Stimulated activated CD8-positive, alpha-beta memory T cell treated with anti-CD3 and anti-CD28 coated beads, Interleukin-15, amount 100 ng/mL, for 4 hours (primary cell): ENCODE results near the gene FBXO31.
"Not testable (repeated sequence)": the region's sequence is repeated elsewhere in the genome, so short reads cannot be mapped to it uniquely, and the experiment has no call there.

Experiments used
- DNase-seq, 2 donors: peaks; one replicate each; pipeline ENCODE4 v3.0.0-alpha.2; 2020; ENCODE audit warnings: low read depth in 2 of 2

FBXO31 gene

GRCh38 chr16:87387942-87388817 lies 4.6 kb upstream of the FBXO31 start:
- DNase-seq: peak; percentile 68 to 82

DNA sequence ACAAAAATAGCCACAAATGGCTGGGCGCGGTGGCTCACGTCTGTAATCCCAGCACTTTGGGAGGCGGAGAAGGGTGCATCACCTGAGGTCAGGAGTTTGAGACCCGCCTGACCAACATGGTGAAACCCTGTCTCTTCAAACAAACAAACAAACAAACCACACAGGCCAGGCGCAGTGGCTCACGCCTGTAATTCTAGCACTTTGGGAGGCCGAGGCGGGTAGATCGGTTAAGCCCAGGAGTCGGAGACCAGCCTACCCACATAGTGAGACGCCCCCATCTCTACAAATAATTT lies 1.2 kb upstream of the FBXO31 start:
- not testable (repeated sequence) for DNase-seq

GRCh38 chr16:87384162-87384874 lies 742 bp upstream of the FBXO31 start:
- DNase-seq: no peak

DNA sequence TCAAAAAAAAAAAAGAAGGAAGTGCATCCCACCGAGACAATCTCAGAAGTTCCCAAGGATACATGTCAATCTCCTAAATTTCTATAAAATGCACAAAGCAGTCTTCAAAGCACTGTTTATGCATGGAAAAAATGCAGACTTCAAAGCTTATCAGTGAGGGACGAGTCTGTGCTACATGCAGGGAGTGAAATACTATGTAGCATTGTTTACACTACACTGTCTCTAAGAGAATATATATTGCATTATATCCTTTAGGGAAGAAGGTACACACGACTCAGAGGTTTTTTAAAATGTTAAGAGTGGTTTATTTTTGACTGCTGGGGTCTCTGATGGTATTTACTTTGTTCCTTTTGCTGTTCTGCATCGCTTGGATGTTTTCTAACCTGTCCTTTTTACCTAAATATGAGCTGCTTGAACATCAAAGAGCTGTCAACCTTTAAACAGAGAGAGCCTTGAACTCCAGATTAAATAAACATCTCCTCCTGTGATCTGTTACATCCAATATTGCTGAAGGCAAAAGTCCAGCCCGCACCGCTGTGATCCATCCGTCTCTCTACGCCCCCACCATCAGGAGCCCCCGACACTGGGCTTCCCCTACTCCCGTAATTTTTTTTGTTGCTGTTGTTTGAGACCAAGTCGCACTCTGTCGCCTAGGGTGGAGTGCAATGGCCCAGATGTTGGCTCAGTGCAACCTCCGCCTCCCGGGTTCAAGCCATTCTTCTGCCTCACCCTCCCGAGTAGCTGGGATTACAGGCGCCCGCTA lies 1.4 kb downstream of the FBXO31 start:
- DNase-seq: no peak

DNA sequence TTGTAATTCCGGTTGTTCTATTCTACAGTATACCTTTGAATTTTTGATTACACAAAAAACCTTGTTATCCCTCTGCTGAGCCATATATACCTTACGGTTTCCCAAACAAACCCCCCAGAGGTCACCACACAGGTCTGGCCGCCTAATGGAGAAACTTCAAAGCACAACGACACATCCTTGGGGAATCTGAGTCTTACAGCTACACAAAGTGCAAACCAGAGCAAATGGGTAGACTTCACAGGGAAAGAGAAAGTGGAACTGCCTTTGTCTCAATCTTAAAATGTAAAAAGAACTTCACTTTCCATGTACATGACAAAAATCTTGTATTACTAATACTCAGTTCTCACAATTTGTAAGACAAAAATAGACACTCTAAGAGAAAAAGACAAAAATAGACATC lies 2.7 kb downstream of the FBXO31 start:
- DNase-seq: no peak

GRCh38 chr16:87380403-87380802 lies 3.2 kb downstream of the FBXO31 start:
- DNase-seq: no peak

- not testable (repeated sequence) for DNase-seq
These were observed 4.2 kb downstream of the FBXO31 start for GRCh38 chr16:87379312-87379752.

GRCh38 chr16:87376660-87377059 lies 6.9 kb downstream of the FBXO31 start:
- no peak for DNase-seq

- DNase-seq: no peak
These were observed 8.0 kb downstream of the FBXO31 start for GRCh38 chr16:87375426-87376135.

DNA sequence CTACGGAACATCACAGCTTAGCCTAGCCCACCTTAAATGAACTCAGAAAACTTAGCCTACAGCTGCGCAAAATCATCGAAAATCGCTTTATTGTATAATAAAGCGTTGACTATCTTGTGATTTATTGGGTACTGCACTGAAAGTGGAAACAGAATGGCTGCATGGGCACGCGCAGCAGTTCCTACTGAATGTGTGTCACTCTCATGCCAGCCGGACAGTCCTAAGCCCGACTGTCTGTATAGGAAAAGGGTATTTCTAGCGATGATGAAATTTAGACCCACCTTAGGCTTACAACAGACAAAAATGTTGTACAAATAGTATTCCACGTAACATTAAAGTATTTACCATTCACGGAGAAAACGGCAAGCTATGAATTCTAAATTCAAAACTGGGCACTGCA lies 9.3 kb downstream of the FBXO31 start:
- DNase-seq: no peak

DNA sequence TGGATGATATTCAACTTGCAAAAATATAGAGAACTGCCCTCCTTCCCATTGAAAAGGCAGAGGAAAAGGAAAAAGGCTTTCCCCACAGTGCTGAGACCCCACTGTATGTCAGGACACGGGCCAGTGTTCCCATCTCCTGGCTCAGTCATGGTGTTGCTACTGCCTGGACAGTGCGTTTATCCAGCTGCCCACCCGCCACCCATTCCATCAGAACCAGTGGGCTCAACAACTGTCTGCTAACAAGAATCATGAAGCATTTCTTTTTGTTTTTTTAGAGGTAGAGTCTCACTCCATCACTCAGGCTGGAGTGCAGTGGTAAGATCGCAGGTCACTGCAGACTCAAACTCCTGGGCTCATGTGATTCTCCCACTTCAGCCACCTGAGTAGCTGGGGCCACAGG lies 11.3 kb downstream of the FBXO31 start:
- DNase-seq: no peak

GRCh38 chr16:87371261-87371866 lies 12.2 kb downstream of the FBXO31 start:
- DNase-seq: no peak

DNA sequence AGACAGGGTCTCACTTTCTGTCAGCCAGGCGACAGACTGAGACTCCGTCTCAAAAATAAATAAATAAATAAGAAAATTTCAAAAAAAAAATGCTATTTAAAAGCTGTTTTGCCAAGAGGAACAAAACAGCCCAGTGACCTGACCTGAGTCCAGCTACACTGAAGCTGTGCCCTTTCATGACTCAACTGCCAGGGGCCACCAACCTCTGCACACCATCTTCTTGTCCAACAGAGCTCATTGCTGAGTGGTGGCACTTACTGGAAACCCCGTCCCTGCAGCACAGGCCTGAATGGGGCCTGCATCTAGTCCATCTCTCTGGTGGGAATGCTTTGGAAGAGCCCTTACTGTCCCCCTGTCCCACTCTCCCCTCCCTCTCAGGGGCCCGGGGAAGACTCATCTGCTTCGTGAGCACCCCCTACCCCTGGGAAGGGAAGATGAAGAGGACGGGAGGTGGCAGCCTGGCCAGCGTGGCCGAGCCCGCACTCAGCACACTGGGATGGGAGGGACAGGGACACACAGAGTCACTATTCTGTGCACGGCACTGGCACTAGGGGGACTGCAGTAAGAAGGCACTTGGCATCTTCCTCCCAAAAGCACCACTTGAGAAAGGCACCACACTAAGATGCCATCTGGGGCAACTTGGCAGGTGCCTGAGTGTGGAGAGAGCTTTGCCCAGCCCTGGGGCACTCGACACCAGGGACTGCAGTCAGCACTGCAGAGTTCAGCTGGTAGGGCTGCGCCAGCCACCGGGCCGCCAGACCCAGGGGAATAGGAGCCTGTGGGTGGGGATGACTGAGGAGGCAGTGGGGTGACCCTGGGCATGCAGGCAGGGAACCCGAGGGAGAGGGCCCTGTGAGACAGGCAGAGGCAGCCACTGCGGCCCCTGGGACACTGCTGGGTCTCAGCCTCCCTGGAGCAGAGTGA lies 13.5 kb downstream of the FBXO31 start:
- no peak for DNase-seq

DNA sequence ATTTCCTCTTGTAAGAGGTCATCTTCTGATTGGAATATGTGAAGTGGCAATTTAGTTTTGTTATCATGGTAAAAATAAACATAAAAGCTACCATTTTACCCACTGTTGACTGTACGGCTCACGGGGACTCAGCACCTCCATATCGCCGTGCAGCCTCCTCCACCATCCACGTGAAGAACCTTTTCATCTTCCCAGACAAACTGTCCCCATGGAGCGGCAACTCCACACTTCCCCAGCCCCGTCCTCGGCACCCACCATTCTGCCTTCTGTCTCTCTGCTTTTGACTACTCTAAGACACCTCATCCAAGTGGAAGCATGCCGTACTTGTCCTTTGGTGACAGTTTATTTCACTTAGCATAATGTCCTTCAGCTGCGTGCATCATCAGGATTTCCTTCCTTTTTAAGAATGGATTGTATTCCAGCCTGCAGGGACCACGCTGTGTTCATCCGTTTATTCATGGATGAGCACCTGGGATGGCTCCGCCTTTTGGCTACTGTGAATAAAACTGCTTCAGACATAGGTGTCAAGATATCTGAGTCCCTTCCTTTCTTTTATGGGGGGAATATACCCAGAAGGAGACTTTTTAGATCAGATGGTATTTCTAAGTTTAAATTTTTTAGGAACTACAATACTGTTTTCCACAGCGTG lies 14.3 kb downstream of the FBXO31 start:
- DNase-seq: no peak

GRCh38 chr16:87368029-87368770 lies 15.4 kb downstream of the FBXO31 start:
- no peak for DNase-seq

DNA sequence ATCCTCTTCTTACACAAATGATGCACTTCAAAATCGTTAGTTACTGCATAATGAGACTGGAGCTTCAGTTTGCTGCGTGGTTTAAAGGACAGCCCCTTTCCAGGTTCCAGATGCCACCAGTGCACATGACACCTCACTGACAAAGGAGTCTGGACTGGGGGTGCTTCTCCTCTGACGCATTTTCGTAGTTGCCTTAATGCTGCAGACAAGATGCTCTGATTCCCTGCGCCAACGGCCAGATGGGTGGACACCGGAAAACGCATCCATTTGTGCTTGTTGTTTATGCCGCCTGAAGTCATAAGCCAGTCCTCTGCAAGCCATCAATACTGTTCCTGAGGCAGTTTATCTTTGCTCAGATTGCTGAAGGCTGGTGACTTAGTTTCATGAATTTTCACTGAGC lies 16.0 kb downstream of the FBXO31 start:
- no peak for DNase-seq

DNA sequence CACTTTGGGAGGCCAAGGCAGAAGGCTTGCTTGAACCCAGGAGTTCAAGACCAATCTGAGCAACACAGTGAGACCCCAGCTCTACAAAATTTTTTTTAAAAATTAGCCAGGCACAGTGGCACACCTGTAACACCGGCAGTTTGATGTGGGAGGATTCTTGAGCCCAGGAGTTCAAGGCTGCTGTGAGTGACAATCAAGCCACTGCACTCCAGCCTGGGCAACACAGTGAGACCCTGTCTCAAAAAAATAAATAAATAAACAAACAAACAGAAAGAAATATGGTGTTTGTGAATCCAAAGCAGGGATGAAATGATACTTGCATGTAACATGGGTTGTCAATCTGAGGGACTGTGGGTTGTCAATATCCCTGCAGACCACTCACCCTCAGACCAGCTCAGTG lies 16.6 kb downstream of the FBXO31 start:
- no peak for DNase-seq

GRCh38 chr16:87366288-87366687 lies 17.3 kb downstream of the FBXO31 start:
- no peak for DNase-seq
